ENCODE results near the gene ONECUT1. TPM values are rescaled to one million over a fixed set of nuclear protein-coding genes. Genes with fewer than 3 reads are reported as not detected.

ONECUT1 gene
- total RNA-seq, 1 donor from 2014 or later, result 0.32 TPM

GRCh38 chr15:52745326-52746161 is 44.6 kb downstream of the ONECUT1 start:
- DNase-seq (ENCODE audit: low read depth), result no peak
- no peak overlapping the region for H3K4me3 Mint-ChIP-seq (ENCODE audit: unreplicated experiment)
- Histone ChIP-seq H3K9ac (ENCODE audit: low read length) (no peak overlapping the region), H2AFZ (ENCODE audit: low read depth, low read length) (no peak overlapping the region), H3K4me3 (ENCODE audit: insufficient read depth, low read depth, low read length) (no peak overlapping the region), H3K4me1 (ENCODE audit: insufficient read depth, low read length) (no peaks in the 10 kb centered on the region), H3K4me2 (ENCODE audit: low read length) (no peak overlapping the region), H3K27me3 (ENCODE audit: insufficient read depth, low read length) (peaks cover 4% of the 10 kb centered on the region), H3K27ac (ENCODE audit: low read depth, low read length) (no peak overlapping the region), H3K36me3 (ENCODE audit: insufficient read depth, low read length) (no peaks in the 10 kb centered on the region), H3K79me2 (ENCODE audit: insufficient read depth, low read length) (no peaks in the 10 kb centered on the region), H4K20me1 (ENCODE audit: insufficient read depth, low read length) (no peaks in the 10 kb centered on the region), H3K9me3 (ENCODE audit: insufficient read depth, low read depth, low read length) (no peaks in the 10 kb centered on the region)
- FAIRE-seq, result no peak
- no peaks in the 10 kb centered on the region for H3K9me3 Mint-ChIP-seq (ENCODE audit: unreplicated experiment)
- TF ChIP-seq EZH2 (IDR thresholded peaks at IDR 0.05; ENCODE audit: insufficient read depth, low read length), result no peak
- no peak for TF ChIP-seq CTCF (IDR thresholded peaks at IDR 0.05; ENCODE audit: insufficient read depth, low read depth, low read length)
- no peak overlapping the region for H3K27ac Mint-ChIP-seq (ENCODE audit: unreplicated experiment)
- H3K4me1 Mint-ChIP-seq (ENCODE audit: low read depth, unreplicated experiment), result peaks cover 5% of the 10 kb centered on the region
- H3K27me3 Mint-ChIP-seq (ENCODE audit: low read depth, unreplicated experiment), result peaks cover 1% of the 10 kb centered on the region
- H3K36me3 Mint-ChIP-seq (ENCODE audit: low read depth, unreplicated experiment), result no peaks in the 10 kb centered on the region

GRCh38 chr15:52738311-52738710 is 51.8 kb downstream of the ONECUT1 start:
- Mint-ChIP-seq H3K4me3 (ENCODE audit: unreplicated experiment) (no peak overlapping the region), H3K27ac (ENCODE audit: unreplicated experiment) (no peak overlapping the region), H3K9me3 (ENCODE audit: unreplicated experiment) (no peaks in the 10 kb centered on the region), H3K36me3 (ENCODE audit: low read depth, unreplicated experiment) (no peaks in the 10 kb centered on the region), H3K4me1 (ENCODE audit: low read depth, unreplicated experiment) (no peaks in the 10 kb centered on the region), H3K27me3 (ENCODE audit: low read depth, unreplicated experiment) (peaks cover 8% of the 10 kb centered on the region)
- no peaks in the 10 kb centered on the region for H4K20me1 ChIP-seq (ENCODE audit: insufficient read depth, low read length)
- no peaks in the 10 kb centered on the region for H3K79me2 ChIP-seq (ENCODE audit: insufficient read depth, low read length)
- FAIRE-seq (no peak), DNase-seq (ENCODE audit: low read depth) (no peak)
- no peaks in the 10 kb centered on the region for H3K36me3 ChIP-seq (ENCODE audit: insufficient read depth, low read length)
- H3K27me3 ChIP-seq (ENCODE audit: insufficient read depth, low read length), result no peaks in the 10 kb centered on the region
- H2AFZ ChIP-seq (ENCODE audit: low read depth, low read length), result no peak overlapping the region
- H3K9ac ChIP-seq (ENCODE audit: low read length), result no peak overlapping the region
- no peak overlapping the region for H3K4me3 ChIP-seq (ENCODE audit: insufficient read depth, low read depth, low read length)
- TF ChIP-seq EZH2 (IDR thresholded peaks at IDR 0.05; ENCODE audit: insufficient read depth, low read length) (no peak), CTCF (IDR thresholded peaks at IDR 0.05; ENCODE audit: insufficient read depth, low read depth, low read length) (no peak)
- no peak overlapping the region for H3K4me2 ChIP-seq (ENCODE audit: low read length)
- H3K4me1 ChIP-seq (ENCODE audit: insufficient read depth, low read length), result no peaks in the 10 kb centered on the region
- H3K9me3 ChIP-seq (ENCODE audit: insufficient read depth, low read depth, low read length), result no peaks in the 10 kb centered on the region
- no peak overlapping the region for H3K27ac ChIP-seq (ENCODE audit: low read depth, low read length)

- Mint-ChIP-seq H3K27me3 (ENCODE audit: low read depth, unreplicated experiment) (peaks cover 8% of the 10 kb centered on the region), H3K4me1 (ENCODE audit: low read depth, unreplicated experiment) (no peaks in the 10 kb centered on the region), H3K4me3 (ENCODE audit: unreplicated experiment) (no peak overlapping the region), H3K36me3 (ENCODE audit: low read depth, unreplicated experiment) (no peaks in the 10 kb centered on the region), H3K27ac (ENCODE audit: unreplicated experiment) (no peak overlapping the region), H3K9me3 (ENCODE audit: unreplicated experiment) (no peaks in the 10 kb centered on the region)
- no peaks in the 10 kb centered on the region for H3K27me3 ChIP-seq (ENCODE audit: insufficient read depth, low read length)
- TF ChIP-seq EZH2 (IDR thresholded peaks at IDR 0.05; ENCODE audit: insufficient read depth, low read length) (no peak), CTCF (IDR thresholded peaks at IDR 0.05; ENCODE audit: insufficient read depth, low read depth, low read length) (no peak)
- H3K4me2 ChIP-seq (ENCODE audit: low read length), result no peak overlapping the region
- FAIRE-seq (no peak), DNase-seq (ENCODE audit: low read depth) (no peak)
- no peaks in the 10 kb centered on the region for H3K4me1 ChIP-seq (ENCODE audit: insufficient read depth, low read length)
- no peak overlapping the region for H2AFZ ChIP-seq (ENCODE audit: low read depth, low read length)
- H3K27ac ChIP-seq (ENCODE audit: low read depth, low read length), result no peak overlapping the region
- H3K79me2 ChIP-seq (ENCODE audit: insufficient read depth, low read length), result no peaks in the 10 kb centered on the region
- no peak overlapping the region for H3K4me3 ChIP-seq (ENCODE audit: insufficient read depth, low read depth, low read length)
- no peaks in the 10 kb centered on the region for H3K36me3 ChIP-seq (ENCODE audit: insufficient read depth, low read length)
- no peaks in the 10 kb centered on the region for H3K9me3 ChIP-seq (ENCODE audit: insufficient read depth, low read depth, low read length)
- H3K9ac ChIP-seq (ENCODE audit: low read length), result no peak overlapping the region
- no peaks in the 10 kb centered on the region for H4K20me1 ChIP-seq (ENCODE audit: insufficient read depth, low read length)
Observed at GRCh38 chr15:52737720-52738119, 52.4 kb downstream of the ONECUT1 start.
